ENCODE measurements around the gene PARS2.

DNA sequence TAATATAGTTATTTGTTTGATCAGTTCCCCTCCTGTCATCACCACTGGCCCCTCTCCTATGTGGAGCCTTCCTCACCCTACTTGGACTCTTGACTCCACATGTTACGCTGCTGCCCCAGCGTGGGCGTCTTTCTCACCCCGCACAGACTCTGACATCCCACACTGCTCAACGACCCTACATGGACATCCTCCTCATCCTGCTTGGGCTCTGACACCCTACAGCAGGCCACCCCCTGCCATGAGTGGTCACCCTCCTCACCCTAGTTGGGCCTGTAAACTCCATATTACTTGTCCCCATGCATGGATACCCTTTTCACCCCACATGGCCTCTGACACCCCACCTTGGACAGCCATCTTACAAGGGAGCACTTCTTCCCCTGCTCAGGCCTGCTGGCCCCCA, 27.6 kb downstream of the PARS2 start:
- no peak for TF ChIP-seq SIN3A (IDR thresholded peaks at IDR 0.05; ENCODE audit: low read depth)
- no peak for TF ChIP-seq JUND (IDR thresholded peaks at IDR 0.05)
- TF ChIP-seq, protein P1, sequence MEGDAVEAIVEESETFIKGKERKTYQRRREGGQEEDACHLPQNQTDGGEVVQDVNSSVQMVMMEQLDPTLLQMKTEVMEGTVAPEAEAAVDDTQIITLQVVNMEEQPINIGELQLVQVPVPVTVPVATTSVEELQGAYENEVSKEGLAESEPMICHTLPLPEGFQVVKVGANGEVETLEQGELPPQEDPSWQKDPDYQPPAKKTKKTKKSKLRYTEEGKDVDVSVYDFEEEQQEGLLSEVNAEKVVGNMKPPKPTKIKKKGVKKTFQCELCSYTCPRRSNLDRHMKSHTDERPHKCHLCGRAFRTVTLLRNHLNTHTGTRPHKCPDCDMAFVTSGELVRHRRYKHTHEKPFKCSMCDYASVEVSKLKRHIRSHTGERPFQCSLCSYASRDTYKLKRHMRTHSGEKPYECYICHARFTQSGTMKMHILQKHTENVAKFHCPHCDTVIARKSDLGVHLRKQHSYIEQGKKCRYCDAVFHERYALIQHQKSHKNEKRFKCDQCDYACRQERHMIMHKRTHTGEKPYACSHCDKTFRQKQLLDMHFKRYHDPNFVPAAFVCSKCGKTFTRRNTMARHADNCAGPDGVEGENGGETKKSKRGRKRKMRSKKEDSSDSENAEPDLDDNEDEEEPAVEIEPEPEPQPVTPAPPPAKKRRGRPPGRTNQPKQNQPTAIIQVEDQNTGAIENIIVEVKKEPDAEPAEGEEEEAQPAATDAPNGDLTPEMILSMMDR (IDR thresholded peaks at IDR 0.05 in 2 of 3, conservative IDR thresholded peaks at IDR 0.05 in 1 of 3; ENCODE audit: borderline replicate concordance in 1 of 3, insufficient read depth in 1 of 3, low read depth in 2 of 3, low read length in 2 of 3) = no peak
- TF ChIP-seq, protein P2, sequence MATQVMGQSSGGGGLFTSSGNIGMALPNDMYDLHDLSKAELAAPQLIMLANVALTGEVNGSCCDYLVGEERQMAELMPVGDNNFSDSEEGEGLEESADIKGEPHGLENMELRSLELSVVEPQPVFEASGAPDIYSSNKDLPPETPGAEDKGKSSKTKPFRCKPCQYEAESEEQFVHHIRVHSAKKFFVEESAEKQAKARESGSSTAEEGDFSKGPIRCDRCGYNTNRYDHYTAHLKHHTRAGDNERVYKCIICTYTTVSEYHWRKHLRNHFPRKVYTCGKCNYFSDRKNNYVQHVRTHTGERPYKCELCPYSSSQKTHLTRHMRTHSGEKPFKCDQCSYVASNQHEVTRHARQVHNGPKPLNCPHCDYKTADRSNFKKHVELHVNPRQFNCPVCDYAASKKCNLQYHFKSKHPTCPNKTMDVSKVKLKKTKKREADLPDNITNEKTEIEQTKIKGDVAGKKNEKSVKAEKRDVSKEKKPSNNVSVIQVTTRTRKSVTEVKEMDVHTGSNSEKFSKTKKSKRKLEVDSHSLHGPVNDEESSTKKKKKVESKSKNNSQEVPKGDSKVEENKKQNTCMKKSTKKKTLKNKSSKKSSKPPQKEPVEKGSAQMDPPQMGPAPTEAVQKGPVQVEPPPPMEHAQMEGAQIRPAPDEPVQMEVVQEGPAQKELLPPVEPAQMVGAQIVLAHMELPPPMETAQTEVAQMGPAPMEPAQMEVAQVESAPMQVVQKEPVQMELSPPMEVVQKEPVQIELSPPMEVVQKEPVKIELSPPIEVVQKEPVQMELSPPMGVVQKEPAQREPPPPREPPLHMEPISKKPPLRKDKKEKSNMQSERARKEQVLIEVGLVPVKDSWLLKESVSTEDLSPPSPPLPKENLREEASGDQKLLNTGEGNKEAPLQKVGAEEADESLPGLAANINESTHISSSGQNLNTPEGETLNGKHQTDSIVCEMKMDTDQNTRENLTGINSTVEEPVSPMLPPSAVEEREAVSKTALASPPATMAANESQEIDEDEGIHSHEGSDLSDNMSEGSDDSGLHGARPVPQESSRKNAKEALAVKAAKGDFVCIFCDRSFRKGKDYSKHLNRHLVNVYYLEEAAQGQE (IDR thresholded peaks at IDR 0.05; ENCODE audit: low read depth) = no peak
- no peak for TF ChIP-seq ZNF274 (IDR thresholded peaks at IDR 0.05; ENCODE audit: low read depth, low read length)
- TF ChIP-seq EZH2 (IDR thresholded peaks at IDR 0.05) = no peak
- no peak for TF ChIP-seq POLR2A (IDR thresholded peaks at IDR 0.05; ENCODE audit: borderline replicate concordance, extremely low read depth, insufficient read depth, insufficient read length)
